HG02973 (cell line): Measurements from ENCODE around the gene COL5A1.

Experiments used
- ATAC-seq: cut with Tn5 transposase; IDR thresholded peaks from one replicate; pipeline ENCODE4 v1.9.1; 2021; ENCODE audit warnings: moderate library complexity; ENCODE audit not compliant: unreplicated experiment

Gene COL5A1

DNA sequence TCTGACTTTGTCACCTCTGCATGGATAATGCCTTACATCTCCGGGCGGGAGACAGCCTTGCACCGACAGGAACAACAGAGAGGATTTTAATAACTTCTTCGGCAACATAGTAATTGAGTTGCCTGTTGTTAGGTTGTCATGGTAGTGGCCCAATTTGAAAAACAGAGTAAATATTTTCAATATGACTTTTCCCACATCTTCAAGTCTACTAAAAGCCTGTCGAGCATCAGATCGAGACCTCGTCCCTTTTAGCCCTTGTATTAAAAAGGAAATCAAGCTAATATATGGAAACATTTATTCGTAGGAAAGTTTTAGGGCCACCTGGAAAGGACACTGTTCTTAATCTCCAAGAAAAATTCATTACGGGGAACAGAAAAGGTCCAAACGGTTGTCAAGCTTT, 168.2 kb downstream of the COL5A1 start:
- no peak for ATAC-seq

DNA sequence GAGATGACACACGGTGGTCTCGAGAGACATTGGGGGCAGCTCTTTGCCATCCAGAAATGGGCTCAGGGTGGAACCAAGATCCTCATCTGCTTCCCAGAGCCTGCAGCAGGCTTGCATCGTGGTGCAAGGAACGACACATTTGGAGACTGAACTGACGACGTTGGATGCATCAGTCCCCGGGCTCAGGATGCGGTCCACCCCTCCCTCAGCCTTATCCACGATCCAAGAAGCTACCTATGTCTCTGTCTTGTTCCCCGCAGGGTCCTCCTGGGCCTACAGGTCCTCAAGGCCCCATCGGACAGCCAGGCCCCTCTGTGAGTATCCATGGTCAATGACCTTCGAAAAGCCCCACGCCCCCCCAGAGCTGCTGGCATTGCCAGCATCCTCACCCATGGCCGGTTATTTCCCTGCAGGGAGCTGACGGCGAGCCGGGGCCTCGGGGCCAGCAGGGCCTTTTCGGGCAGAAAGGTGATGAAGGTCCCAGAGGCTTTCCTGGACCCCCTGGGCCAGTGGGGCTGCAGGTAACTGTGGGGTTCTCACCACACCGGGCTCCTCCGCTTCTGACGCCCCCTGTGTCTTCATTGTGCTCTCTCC, 169.6 kb downstream of the COL5A1 start:
- no peak for ATAC-seq

- ATAC-seq = no peak
These were observed 170.2 kb downstream of the COL5A1 start for GRCh38 chr9:134811673-134812342.

DNA sequence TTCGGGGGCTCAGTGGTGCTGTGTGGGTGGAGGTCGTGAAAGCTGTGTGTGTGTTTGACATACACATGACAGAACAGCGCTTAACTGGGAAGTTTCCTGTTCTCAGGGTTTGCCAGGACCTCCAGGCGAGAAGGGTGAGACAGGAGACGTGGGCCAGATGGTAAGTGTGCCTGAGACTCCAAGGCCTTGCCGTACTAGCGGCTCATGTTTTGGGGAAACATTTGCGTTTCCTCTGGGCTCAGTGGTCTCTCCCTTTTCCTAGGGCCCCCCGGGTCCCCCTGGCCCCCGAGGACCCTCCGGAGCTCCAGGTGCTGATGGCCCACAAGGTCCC, 170.7 kb downstream of the COL5A1 start:
- no peak for ATAC-seq

DNA sequence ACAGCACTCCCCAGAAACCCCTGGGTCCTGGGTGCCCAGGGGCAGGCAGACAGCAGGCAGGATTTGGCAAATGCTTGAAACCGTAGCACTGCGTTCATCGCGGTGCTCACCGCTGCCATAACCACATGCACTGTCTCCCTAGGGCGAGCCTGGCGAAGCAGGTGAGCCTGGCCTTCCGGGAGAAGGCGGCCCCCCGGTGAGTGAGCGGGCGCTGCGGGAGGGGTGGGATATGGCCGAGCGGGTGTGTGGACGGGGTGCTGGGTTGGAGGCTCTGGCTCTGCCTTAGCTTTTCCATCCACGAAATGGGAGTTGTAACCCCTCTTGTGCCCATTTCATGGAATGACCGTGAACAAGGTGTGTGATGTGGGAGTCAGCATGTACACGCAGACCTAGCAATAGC, 172.2 kb downstream of the COL5A1 start:
- ATAC-seq = no peak

GRCh38 chr9:134814598-134815215, 173.1 kb downstream of the COL5A1 start:
- no peak for ATAC-seq

DNA sequence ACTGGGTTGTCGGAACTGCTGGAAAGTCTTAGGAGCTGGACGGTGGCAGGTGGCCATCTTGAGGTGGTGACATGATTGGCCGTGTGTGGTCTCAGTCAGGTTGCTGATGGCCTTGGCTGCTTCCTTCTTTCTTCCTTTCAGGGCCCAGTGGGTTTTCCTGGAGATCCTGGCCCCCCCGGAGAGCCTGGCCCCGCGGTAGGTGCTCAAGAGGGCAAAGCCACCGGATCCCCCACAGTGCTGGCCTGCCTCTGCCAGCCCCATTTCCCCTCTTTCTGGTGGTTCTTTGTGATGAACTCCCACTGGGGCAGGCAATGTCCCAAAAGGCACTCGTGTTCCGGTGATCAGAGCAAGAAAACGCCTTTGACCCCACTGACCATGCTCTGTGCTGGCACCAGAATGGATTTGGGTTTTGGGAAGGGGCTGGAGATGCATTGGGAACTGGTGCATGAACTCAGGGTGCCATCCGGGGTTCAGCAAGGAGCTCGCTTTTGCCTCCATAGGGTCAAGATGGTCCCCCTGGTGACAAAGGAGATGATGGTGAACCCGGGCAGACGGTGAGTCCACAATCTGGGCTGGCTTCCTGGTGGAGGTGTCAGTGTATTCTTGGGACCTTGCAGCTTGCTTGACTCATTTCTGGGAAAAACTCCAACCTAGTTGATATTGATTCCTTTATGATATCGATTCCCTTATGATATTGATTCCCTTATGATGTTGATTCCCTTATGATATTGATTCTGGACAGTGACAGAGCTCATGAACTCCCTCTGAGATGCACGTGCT, 174.0 kb downstream of the COL5A1 start:
- no peak for ATAC-seq

DNA sequence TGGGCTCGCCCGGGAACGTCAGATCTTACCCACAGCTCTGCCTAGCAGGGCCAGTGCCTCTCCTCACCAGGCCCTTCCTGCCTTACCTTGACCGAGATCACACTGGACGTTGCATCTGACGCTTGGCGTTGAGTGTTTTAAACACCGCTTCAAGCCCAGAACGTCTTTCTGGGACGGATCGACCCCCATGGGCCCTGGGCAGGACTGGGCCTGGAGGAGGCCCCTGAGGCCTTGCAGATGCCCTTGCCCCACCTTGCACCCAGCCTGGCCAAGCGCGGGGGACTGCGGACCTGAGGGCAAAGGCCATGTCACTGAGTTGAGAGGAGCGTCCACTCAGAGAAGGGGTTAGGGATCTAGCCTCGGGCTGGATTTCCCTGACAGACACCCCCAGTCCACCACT, 174.7 kb downstream of the COL5A1 start:
- ATAC-seq = no peak

GRCh38 chr9:134818000-134818568, 176.5 kb downstream of the COL5A1 start:
- ATAC-seq = no peak

DNA sequence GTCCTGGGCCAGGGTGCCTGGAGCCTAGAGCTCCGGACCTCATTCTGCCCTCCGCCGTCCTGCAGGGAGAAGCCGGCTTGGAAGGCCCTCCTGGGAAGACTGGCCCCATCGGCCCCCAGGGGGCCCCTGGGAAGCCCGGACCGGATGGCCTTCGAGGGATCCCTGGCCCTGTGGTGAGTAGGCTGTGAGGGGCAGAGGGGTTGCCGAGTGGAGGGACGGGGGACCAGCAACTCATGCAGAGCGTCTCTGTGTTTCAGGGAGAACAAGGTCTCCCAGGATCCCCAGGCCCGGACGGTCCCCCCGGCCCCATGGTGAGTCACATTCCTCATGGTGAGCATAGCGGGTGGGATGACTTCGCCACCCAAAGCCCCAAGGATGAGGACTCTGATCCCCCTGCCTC, 177.0 kb downstream of the COL5A1 start:
- no peak for ATAC-seq

DNA sequence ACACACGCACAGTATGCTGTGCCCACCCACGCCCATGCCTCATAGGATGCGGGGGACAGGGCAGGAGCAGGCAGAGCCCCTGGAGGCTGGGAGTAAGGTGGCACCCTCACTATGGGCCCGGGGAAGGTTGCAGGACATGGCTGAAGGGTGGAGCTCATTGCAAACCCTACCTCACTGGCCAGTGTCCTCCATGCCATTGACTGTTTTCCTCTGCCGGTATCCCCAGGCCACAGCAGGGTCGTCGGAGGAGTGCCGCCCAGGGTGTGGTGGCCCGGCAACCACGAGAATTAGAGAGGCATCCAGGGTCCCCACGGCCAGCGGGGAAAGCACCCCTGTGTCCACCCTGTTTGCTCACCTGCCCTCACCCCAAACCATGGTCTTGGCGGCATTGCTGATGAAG, 179.3 kb downstream of the COL5A1 start:
- no peak for ATAC-seq

- ATAC-seq = no peak
These were observed 180.9 kb downstream of the COL5A1 start for GRCh38 chr9:134822541-134822940.

DNA sequence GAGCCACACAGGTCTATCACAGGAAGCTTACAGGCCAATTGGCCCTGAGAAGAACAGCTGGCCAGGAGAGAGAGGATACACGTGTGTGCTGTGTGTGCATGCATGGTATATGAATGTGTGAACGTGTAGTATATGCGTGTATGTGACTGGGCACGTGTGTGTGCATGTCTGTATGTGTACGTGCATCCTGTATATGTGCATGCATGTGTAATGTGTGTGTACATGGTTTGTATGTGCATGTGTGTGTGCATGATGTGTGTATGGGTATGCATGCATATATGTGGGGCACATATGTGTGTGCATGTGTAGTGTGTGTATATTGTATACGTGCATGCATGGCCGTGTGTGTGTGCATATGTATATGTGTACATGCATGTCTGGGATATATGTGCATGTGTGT, 182.0 kb downstream of the COL5A1 start:
- ATAC-seq = no peak

DNA sequence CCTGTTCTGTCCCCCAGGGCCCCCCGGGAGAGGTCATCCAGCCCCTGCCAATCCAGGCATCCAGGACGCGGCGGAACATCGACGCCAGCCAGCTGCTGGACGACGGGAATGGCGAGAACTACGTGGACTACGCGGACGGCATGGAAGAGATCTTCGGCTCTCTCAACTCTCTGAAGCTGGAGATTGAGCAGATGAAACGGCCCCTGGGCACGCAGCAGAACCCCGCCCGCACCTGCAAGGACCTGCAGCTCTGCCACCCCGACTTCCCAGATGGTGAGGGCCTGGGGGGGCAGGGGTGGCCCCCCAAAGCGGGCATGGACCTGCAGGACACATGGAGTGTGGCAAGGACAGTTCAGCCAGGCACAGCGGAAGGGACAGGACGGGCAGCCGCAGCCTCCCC, 183.0 kb downstream of the COL5A1 start:
- ATAC-seq = no peak

DNA sequence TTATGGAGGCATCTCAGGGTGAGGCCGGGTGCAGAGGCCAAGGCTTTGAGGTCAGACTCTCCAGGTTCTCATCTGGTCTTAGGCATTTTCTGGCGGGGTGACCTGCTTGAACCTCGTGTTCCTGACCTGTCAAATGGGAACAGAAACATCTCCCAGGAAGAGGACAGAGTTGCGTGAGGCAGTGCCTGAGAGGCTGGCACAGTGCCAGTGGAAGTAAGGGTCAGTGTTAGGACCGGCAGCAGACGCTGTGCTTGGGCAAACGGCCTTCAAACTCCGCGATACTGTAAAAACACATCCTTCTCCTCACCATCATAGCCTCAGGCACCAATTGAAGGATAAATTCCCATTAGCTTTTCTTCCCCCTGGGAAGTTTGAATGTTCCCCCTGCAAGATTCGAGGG, 183.4 kb downstream of the COL5A1 start:
- ATAC-seq = no peak

DNA sequence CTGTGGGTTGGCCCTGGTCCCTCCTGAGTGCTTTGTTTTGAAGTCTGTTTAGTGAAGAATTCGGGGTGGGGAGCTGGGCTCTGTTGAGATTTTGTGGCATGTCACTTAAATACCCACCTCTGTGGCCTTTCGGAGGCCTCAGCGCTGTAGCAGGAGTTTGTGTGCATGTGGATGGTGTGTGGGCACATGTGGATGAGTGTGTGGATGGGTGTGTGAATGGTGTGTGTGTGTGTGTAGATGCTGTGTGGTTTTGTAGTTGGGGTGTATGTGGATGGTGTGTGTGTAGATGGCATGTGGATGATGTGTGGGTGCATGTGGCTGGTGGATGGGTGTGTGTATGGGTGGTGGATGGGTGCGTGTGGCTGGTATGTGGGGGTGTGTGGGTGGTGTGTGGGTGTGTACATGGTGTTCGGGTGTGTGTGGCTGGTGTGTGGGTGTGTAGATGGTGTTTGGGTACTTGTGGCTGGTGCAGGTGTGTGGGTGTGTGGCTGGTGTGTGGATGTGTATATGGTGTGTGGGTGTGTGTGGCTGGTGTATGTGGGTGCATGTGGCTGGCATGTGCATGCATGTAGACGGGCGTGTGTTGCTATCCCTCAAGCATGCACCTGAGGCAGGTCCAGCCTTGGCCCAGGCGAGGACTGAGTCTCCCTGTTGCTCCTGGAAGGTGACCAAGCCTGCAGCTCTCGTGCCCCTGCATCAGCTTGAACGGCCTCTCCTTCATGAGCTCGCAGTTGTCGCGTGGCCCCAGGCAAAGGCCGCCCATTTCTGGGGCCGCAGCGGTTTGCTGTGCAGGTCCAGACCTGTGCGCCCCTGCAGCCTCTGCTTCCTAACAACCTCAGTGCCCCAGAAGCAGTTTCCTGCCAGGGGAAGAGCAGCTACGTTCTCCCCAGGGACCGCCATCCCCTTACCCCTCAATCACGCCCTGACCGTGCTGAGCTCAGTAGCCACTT, 185.0 kb downstream of the COL5A1 start:
- no peak for ATAC-seq

- ATAC-seq = no peak
These were observed 186.0 kb downstream of the COL5A1 start for GRCh38 chr9:134827559-134827958.

DNA sequence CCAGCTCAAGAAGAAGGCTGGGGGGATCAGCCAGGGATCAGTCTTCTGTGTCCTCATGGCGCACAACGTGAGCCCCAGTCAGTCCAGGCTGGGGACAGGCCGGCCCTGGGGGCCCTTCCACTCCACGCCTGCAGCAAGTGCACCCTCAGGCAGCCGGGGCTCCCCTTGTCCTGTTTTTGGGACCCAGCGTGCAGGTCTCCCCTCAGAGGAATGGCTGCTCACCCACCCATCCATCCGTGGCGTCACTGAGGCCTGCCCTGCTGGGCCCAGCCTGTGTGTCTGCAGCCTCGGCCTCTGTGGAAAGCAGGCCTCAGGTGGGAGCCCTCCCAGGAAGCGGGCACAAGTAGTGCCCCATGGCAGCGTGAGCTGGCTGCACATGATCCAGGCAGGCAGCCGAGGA, 186.4 kb downstream of the COL5A1 start:
- no peak for ATAC-seq

DNA sequence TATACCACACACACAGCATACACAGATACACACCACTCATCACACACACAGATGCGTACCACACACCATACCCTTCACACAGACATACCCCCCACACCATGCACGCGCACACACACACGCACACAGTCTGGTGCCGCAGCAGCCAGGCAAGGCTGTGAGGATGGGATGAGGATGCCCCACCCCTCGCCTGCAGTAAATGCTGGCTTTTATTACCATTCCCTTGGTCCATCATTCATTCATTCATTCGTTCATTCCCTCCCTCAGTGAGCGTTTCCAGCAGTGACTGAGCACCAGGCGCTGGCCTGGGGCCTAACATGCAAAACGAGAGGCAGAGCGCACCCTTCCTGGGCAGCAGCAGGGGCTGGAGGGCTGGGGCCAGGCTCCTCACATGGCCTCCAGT, 187.3 kb downstream of the COL5A1 start:
- no peak for ATAC-seq

DNA sequence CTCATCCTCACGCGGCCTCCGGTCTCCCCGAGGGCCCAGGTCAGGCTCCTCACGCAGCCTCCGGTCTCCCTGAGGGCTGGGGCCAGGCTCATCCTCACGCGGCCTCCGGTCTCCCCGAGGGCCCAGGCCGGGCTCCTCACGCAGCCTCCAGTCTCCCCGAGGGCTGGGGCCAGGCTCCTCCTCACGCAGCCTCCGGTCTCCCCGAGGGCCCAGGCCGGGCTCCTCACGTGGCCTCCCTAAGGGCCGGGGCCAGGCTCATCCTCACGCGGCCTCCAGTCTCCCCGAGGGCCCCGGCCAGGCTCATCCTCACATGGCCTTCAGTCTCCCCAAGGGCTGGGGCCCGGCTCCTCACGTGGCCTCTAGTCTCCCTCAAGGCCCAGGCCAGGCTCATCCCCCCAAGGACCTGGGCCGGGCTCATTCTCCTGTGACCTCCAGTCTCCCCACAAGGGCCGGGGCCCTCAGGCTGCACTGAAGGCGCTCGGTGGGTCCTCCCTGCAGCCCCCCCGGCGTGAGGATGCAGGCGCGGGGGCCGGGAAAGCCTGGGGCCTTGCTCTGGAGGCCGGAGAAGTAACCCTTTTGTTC, 187.8 kb downstream of the COL5A1 start:
- no peak for ATAC-seq
